H9 (cell line): ENCODE measurements around the gene ACADM. TPM values are rescaled to one million over a fixed set of nuclear protein-coding genes. Genes with fewer than 3 reads are reported as not detected.
"Not testable (repeated sequence)": the region's sequence is repeated elsewhere in the genome, so short reads cannot be mapped to it uniquely, and the experiment has no call there.

ENCODE experiments used
- DNase-seq: peaks from one replicate; pipeline ENCODE4 v3.0.0-alpha.2; 2017
- H2AFZ ChIP-seq: one replicate; pipeline ENCODE4 v1.6.1; 2013; ENCODE audit warnings: mild to moderate bottlenecking, low read length, control low read depth, moderate library complexity
- H2AK5ac ChIP-seq: 2 replicates; pipeline ENCODE4 v1.6.1; 2013; ENCODE audit warnings: low read length, control low read depth, mixed read lengths; ENCODE audit not compliant: insufficient read length
- H2BK120ac ChIP-seq: one replicate; pipeline ENCODE4 v1.6.1; 2013; ENCODE audit warnings: low read depth, mild to moderate bottlenecking, low read length, control low read depth, inconsistent platforms; ENCODE audit not compliant: poor library complexity, severe bottlenecking
- H2BK12ac ChIP-seq: 2 replicates; pipeline ENCODE4 v1.6.1; 2013; ENCODE audit warnings: low read length, control low read depth, mixed read lengths, low read depth; ENCODE audit not compliant: insufficient read length
- H2BK15ac ChIP-seq: 2 replicates; pipeline ENCODE4 v1.6.1; 2013; ENCODE audit warnings: low read depth, low read length, control low read depth
- H2BK20ac ChIP-seq: one replicate; pipeline ENCODE4 v1.6.1; 2013; ENCODE audit warnings: low read depth, mild to moderate bottlenecking, low read length, control low read depth, inconsistent platforms; ENCODE audit not compliant: poor library complexity, severe bottlenecking
- H2BK5ac ChIP-seq: 2 replicates; pipeline ENCODE4 v1.6.1; 2013; ENCODE audit warnings: low read length, control low read depth, mixed read lengths; ENCODE audit not compliant: insufficient read length
- H3K14ac ChIP-seq: 2 replicates; pipeline ENCODE4 v1.6.1; 2013; ENCODE audit warnings: low read length, control low read depth; ENCODE audit not compliant: insufficient read depth
- H3K18ac ChIP-seq: 2 replicates; pipeline ENCODE4 v1.6.1; 2013; ENCODE audit warnings: low read depth, mild to moderate bottlenecking, mixed read lengths, low read length, control low read depth; ENCODE audit not compliant: insufficient read length
- H3K23ac ChIP-seq: 2 replicates; pipeline ENCODE4 v1.6.1; 2013; ENCODE audit warnings: low read length, control low read depth, mixed read lengths, low read depth; ENCODE audit not compliant: insufficient read length
- H3K23me2 ChIP-seq: 2 replicates; pipeline ENCODE4 v1.6.1; 2013; ENCODE audit warnings: low read depth, mild to moderate bottlenecking, mixed read lengths, low read length, control low read depth; ENCODE audit not compliant: insufficient read length, poor library complexity, severe bottlenecking
- H3K27ac ChIP-seq: 2 replicates; pipeline ENCODE4 v1.5.1; 2013; ENCODE audit warnings: low read length, control low read depth, mixed read lengths, low read depth; ENCODE audit not compliant: insufficient read length
- H3K27me3 ChIP-seq: 2 replicates; pipeline ENCODE4 v1.6.1; 2013; ENCODE audit warnings: low read length, control low read depth, inconsistent platforms; ENCODE audit not compliant: insufficient read depth
- H3K4ac ChIP-seq: 2 replicates; pipeline ENCODE4 v1.6.1; 2013; ENCODE audit warnings: low read depth, mild to moderate bottlenecking, control low read depth, inconsistent platforms, low read length, moderate library complexity
- H3K4me1 ChIP-seq: 2 replicates; pipeline ENCODE4 v1.6.1; 2013; ENCODE audit warnings: low read length, control low read depth, inconsistent platforms; ENCODE audit not compliant: insufficient read depth
- H3K4me2 ChIP-seq: 2 replicates; pipeline ENCODE4 v1.6.1; 2013; ENCODE audit warnings: low read length, control low read depth, mixed read lengths; ENCODE audit not compliant: insufficient read length, insufficient read depth
- H3K56ac ChIP-seq: 2 replicates; pipeline ENCODE4 v1.6.1; 2013; ENCODE audit warnings: low read depth, mild to moderate bottlenecking, mixed read lengths, low read length, control low read depth; ENCODE audit not compliant: insufficient read length
- H3K79me1 ChIP-seq: 2 replicates; pipeline ENCODE4 v1.6.1; 2013; ENCODE audit warnings: low read depth, mild to moderate bottlenecking, moderate library complexity, low read length, control low read depth, inconsistent platforms; ENCODE audit not compliant: insufficient read depth, poor library complexity, severe bottlenecking
- H3K79me2 ChIP-seq: 2 replicates; pipeline ENCODE4 v1.6.1; 2013; ENCODE audit warnings: low read length, control low read depth, inconsistent platforms; ENCODE audit not compliant: insufficient read depth
- H3K9ac ChIP-seq: 2 replicates; pipeline ENCODE4 v1.6.1; 2013; ENCODE audit warnings: low read length, control low read depth, mixed read lengths; ENCODE audit not compliant: insufficient read length; ENCODE audit errors: extremely low read depth
- H3K9me3 ChIP-seq: one replicate; pipeline ENCODE4 v1.6.1; 2013; ENCODE audit warnings: low read depth, low read length, inconsistent platforms; ENCODE audit not compliant: control insufficient read depth
- H3T11ph ChIP-seq: one replicate; pipeline ENCODE4 v1.6.1; 2013; ENCODE audit warnings: mild to moderate bottlenecking, low read length, control low read depth, inconsistent platforms
- H4K20me1 ChIP-seq: one replicate; pipeline ENCODE4 v1.6.1; 2013; ENCODE audit not compliant: control insufficient read depth, insufficient read length, insufficient read depth
- H4K5ac ChIP-seq: 2 replicates; pipeline ENCODE4 v1.6.1; 2013; ENCODE audit warnings: low read depth, mild to moderate bottlenecking, mixed read lengths, low read length, control low read depth; ENCODE audit not compliant: insufficient read length
- H4K8ac ChIP-seq: replicated peaks from 2 replicates; pipeline ENCODE4 v1.6.1; 2013; ENCODE audit warnings: low read length, control low read depth, mixed read lengths, low read depth; ENCODE audit not compliant: insufficient read length
- H4K91ac ChIP-seq: 2 replicates; pipeline ENCODE4 v1.6.1; 2013; ENCODE audit warnings: low read depth, mild to moderate bottlenecking, moderate library complexity, mixed read lengths, low read length, control low read depth; ENCODE audit not compliant: insufficient read length
- H3K27ac Mint-ChIP-seq, 3 experiments: 2 replicates in 2 of 3; 3 replicates in 1 of 3; pipeline ENCODE4 v1.8.0; 2020 to 2021; ENCODE audit warnings: mixed read lengths in 3 of 3, mild to moderate bottlenecking in 1 of 3, moderate library complexity in 1 of 3
- H3K27me3 Mint-ChIP-seq: 2 replicates; pipeline ENCODE4 v1.8.0; 2021; ENCODE audit warnings: low read depth, mild to moderate bottlenecking, moderate library complexity, mixed read lengths
- H3K36me3 Mint-ChIP-seq, 3 experiments: 2 replicates in 2 of 3; 3 replicates in 1 of 3; pipeline ENCODE4 v1.8.0; 2020 to 2021; ENCODE audit warnings: low read depth in 3 of 3, mixed read lengths in 3 of 3; ENCODE audit not compliant: insufficient read depth in 1 of 3
- H3K4me1 Mint-ChIP-seq, 2 experiments: 2 replicates each; pipeline ENCODE4 v1.8.0; 2020; ENCODE audit warnings: mixed read lengths in 2 of 2
- H3K4me3 Mint-ChIP-seq, 2 experiments: 2 replicates in 1 of 2; 3 replicates in 1 of 2; pipeline ENCODE4 v1.8.0; 2020 to 2021; ENCODE audit warnings: mild to moderate bottlenecking in 2 of 2, mixed read lengths in 2 of 2, moderate library complexity in 1 of 2
- H3K9me3 Mint-ChIP-seq, 2 experiments: 2 replicates in 1 of 2; 3 replicates in 1 of 2; pipeline ENCODE4 v1.8.0; 2020; ENCODE audit warnings: mild to moderate bottlenecking in 2 of 2, mixed read lengths in 2 of 2, moderate library complexity in 1 of 2
- WGBS: extraction: QIAGEN DNeasy Blood & Tissue Kit; methylation state at CpG from one replicate; pipeline ENCODE4 v1.1.7; 2013; ENCODE audit warnings: missing lambda C conversion rate, low lambda C conversion rate, mixed read lengths; ENCODE audit not compliant: insufficient read length; ENCODE audit errors: extremely low coverage; 5-methylcytosine and 5-hydroxymethylcytosine counted together
- total RNA-seq: library from RNA; stranded (reverse); gene quantifications from 2 replicates; pipeline ENCODE4 v1.2.1, GENCODE V29; 2021

Gene ACADM
- total RNA-seq, 1 experiment from 2014 or later: 51.3 TPM

DNA sequence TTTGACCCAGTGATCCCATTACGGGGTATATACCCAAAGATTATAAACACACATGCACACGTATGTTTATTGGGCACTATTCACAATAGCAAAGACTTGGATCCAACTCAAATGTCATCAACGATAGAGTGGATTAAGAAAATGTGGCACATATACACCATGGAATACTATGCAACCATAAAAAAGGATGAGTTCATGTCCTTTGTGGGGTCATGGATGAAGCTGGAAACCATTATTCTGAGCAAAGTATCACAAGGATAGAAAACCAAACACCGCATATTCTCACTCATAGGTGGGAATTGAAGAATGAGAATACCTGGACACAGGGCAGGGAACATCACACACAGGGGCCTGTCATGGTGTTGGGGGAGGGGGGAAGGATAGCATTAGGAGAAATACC is 59.4 kb downstream of the ACADM start:
- H3K27ac Mint-ChIP-seq, H2AFZ ChIP-seq, DNase-seq, H3K27ac ChIP-seq, H3K9me3 ChIP-seq, H4K5ac ChIP-seq, H3K4ac ChIP-seq, H2BK12ac ChIP-seq, H3K27me3 ChIP-seq, H2BK20ac ChIP-seq, H2BK120ac ChIP-seq, H3K14ac ChIP-seq, H4K91ac ChIP-seq, H3K9me3 Mint-ChIP-seq, H3K56ac ChIP-seq, H3K18ac ChIP-seq, H4K8ac ChIP-seq, H2BK5ac ChIP-seq, H3K9ac ChIP-seq, H3K4me3 Mint-ChIP-seq, H3K4me1 ChIP-seq, H3T11ph ChIP-seq, H3K23ac ChIP-seq, H4K20me1 ChIP-seq, H3K4me2 ChIP-seq, H2AK5ac ChIP-seq, H3K79me1 ChIP-seq, H2BK15ac ChIP-seq: not testable (repeated sequence)
- WGBS: no CpG with 5 or more reads among the region's 4 CpGs
- H3K27me3 Mint-ChIP-seq: peaks cover 21% of the 10 kb centered on the region
- H3K23me2 ChIP-seq: peaks cover 10% of the 10 kb centered on the region
- peaks cover 24% of the 10 kb centered on the region; the same call in 1 of the 2 replicates for H3K79me2 ChIP-seq
- peaks cover 24 to 29% (median 26%) of the 10 kb centered on the region in 3 experiments for H3K36me3 Mint-ChIP-seq
- H3K4me1 Mint-ChIP-seq: peaks cover 10 to 19% of the 10 kb centered on the region in 2 experiments
